Panc1 (cell line): ENCODE data around the gene LYPD6B. TPM values are rescaled to one million over a fixed set of nuclear protein-coding genes. Genes with fewer than 3 reads are reported as not detected.

ENCODE experiments used
- ATAC-seq: fragments of 200-7000 bp; cut with Tn5 transposase; 2 replicates; pipeline ENCODE4 v1.9.1; 2020; ENCODE audit warnings: mild to moderate bottlenecking, moderate library complexity
- BruUV-seq: library from RNA; stranded (reverse); fragments of 400-500 nt; replicated peaks from 2 replicates; lab custom pipeline; 2021; lab: Mats Ljungman, UMichigan
- CTCF ChIA-PET: fragments of 300-600 bp; sonication (Branson Sonifier 250); formaldehyde crosslinking; loops from one replicate; lab custom pipeline; 2022; ENCODE audit warnings: antibody characterized with exemption; lab: Charles Lee
- POLR2A ChIA-PET: fragments of 300-600 bp; sonication (Branson Sonifier 250); formaldehyde crosslinking; loops from one replicate; lab custom pipeline; 2022; ENCODE audit warnings: antibody characterized with exemption; lab: Charles Lee
- DNase-seq: peaks from one replicate; pipeline ENCODE4 v3.0.0-alpha.2; 2010; ENCODE audit warnings: low read depth, low spot score
- H3K27ac ChIP-seq: 2 replicates; pipeline ENCODE4 v1.5.1; 2011; ENCODE audit warnings: mild to moderate bottlenecking, low read length, inconsistent platforms
- H3K27me3 ChIP-seq: fragments of 200-500 bp; sonication (Bioruptor generic); 2 replicates; pipeline ENCODE4 v1.6.0; 2014; ENCODE audit warnings: low read length, inconsistent platforms; ENCODE audit not compliant: control insufficient read depth, insufficient read depth
- H3K36me3 ChIP-seq: fragments of 200-500 bp; sonication (Bioruptor generic); 2 replicates; pipeline ENCODE4 v1.5.1; 2014; ENCODE audit warnings: inconsistent platforms, mild to moderate bottlenecking, low read length, moderate library complexity; ENCODE audit not compliant: control insufficient read depth, insufficient read depth
- H3K4me1 ChIP-seq: 2 replicates; pipeline ENCODE4 v1.5.1; 2011; ENCODE audit warnings: inconsistent platforms, mild to moderate bottlenecking, low read length, moderate library complexity; ENCODE audit not compliant: control insufficient read depth, insufficient read depth
- H3K4me3 ChIP-seq, 2 experiments: 2 replicates each; pipeline ENCODE4 v1.5.1; 2011 to 2012; ENCODE audit warnings: low read depth in 2 of 2, low read length in 2 of 2, mild to moderate bottlenecking in 2 of 2, inconsistent platforms in 1 of 2, moderate library complexity in 1 of 2
- H3K9me3 ChIP-seq: fragments of 200-500 bp; sonication (Bioruptor generic); 2 replicates; pipeline ENCODE4 v1.5.1; 2014; ENCODE audit warnings: low read depth, mild to moderate bottlenecking, inconsistent platforms, low read length, moderate library complexity; ENCODE audit not compliant: control insufficient read depth, insufficient read depth
- CTCF ChIP-seq: fragments of 450-650 bp; IDR thresholded peaks from 2 replicates; pipeline ENCODE4 v1.5.1; 2017; ENCODE audit warnings: mild to moderate bottlenecking
- POLR2AphosphoS5 ChIP-seq: IDR thresholded peaks from 2 replicates; pipeline ENCODE4 v1.6.1; 2012; ENCODE audit warnings: mild to moderate bottlenecking, low read depth, low read length, moderate library complexity
- REST ChIP-seq, 2 experiments: IDR thresholded peaks; 2 replicates each; pipeline ENCODE4 v1.6.1; 2011 to 2012; ENCODE audit warnings: low read depth in 2 of 2, control low read depth in 1 of 2, low read length in 1 of 2, mild to moderate bottlenecking in 1 of 2, moderate library complexity in 1 of 2; ENCODE audit not compliant: insufficient read depth in 1 of 2
- SIN3A ChIP-seq: IDR thresholded peaks from 2 replicates; pipeline ENCODE4 v1.6.1; 2012; ENCODE audit warnings: low read depth, mild to moderate bottlenecking, low read length, moderate library complexity, borderline replicate concordance; ENCODE audit not compliant: insufficient read depth
- TCF7L2 ChIP-seq: IDR thresholded peaks from 2 replicates; pipeline ENCODE4 v1.6.1; 2011; ENCODE audit warnings: mild to moderate bottlenecking, low read depth, low read length, inconsistent platforms
- in situ Hi-C: cut with HindIII; loops from 2 replicates; pipeline ENCODE4 v1.10.0; 2016; ENCODE audit warnings: low sequenced_read_pairs, low pct_unique_long_range_greater_than_20kb
- intact Hi-C: fragments of 100-400 bp; cut with micrococcal nuclease; formaldehyde crosslinking; loops from one replicate; pipeline ENCODE4 v1.10.0; 2022; ENCODE audit not compliant: unreplicated experiment
- total RNA-seq: library from RNA; stranded (reverse); gene quantifications from one replicate; pipeline ENCODE4 v1.2.1, GENCODE V29; 2021; ENCODE audit not compliant: unreplicated experiment

LYPD6B gene
- total RNA-seq, 1 experiment from 2014 or later, result 2.2 TPM

GRCh38 chr2:149008381-149008780 lies 30.1 kb upstream of the LYPD6B start:
- Histone ChIP-seq H3K9me3 (no peaks in the 10 kb centered on the region), H3K27ac (no peak overlapping the region), H3K27me3 (no peaks in the 10 kb centered on the region; the same call in 1 of the 2 replicates), H3K4me3 (no peak overlapping the region), H3K36me3 (no peaks in the 10 kb centered on the region), H3K4me1 (no peaks in the 10 kb centered on the region)
- DNase-seq (no peak), ATAC-seq (no peak)
- POLR2A ChIA-PET, result no interaction called here
- in situ Hi-C loops (no loop called here), intact Hi-C loops (no loop called here)
- TF ChIP-seq CTCF (no peak), TCF7L2 (no peak), REST (IDR thresholded peaks at IDR 0.05; ENCODE audit: insufficient read depth in 1 of 2, low read depth in 2 of 2, low read length in 1 of 2) (no peak), POLR2AphosphoS5 (no peak), SIN3A (no peak)
- CTCF ChIA-PET, result no interaction called here
- no TSS peak for BruUV-seq

DNA sequence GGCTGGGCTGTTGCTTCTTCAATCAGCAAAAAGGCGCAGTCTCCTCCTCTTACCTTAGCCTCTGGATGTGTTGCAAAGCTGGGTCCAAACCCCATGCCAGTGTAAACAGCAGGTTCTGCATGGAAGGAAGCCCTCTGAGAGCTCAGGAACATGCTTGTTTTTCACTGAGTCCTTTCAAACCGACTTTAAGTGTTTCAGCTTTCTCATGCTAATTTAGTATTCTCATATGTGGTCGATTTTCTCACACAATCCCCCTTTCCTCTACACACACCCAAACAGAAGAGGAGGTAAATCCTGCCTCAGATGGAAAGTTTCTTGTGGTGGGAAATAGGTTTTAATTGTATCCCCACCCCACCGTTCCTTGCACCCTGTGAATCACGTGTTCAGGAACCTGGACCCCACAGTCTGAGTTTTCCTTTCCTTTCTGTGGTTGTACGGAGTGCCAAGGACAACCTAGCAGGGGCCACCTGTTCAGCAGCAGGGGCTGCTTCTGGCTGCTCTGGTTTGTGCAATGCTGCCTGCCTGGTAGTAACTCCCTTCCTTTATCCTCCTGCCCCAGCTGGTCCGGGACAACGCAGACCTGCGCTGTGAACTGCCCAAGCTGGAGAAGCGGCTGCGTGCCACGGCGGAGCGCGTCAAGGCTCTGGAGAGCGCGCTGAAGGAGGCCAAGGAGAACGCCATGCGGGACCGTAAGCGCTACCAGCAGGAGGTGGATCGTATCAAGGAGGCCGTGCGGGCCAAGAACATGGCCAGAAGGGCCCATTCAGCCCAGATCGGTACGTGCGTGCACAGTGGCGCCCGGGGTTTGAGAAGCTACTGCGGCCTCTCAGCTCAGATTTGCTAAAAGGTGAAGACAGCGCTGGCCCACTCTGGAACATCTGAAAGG lies 28.7 kb upstream of the LYPD6B start:
- DNase-seq (no peak), ATAC-seq (no peak)
- ChIA-PET POLR2A (no interaction called here), CTCF (no interaction called here)
- intact Hi-C loops, result no loop called here
- in situ Hi-C loops, result no loop called here
- BruUV-seq, result no TSS peak
- H3K4me3 ChIP-seq, result no peak overlapping the region
- no peaks in the 10 kb centered on the region for H3K9me3 ChIP-seq
- H3K36me3 ChIP-seq, result no peaks in the 10 kb centered on the region
- H3K4me1 ChIP-seq, result no peaks in the 10 kb centered on the region
- TF ChIP-seq POLR2AphosphoS5 (no peak), CTCF (no peak), TCF7L2 (no peak), SIN3A (no peak), REST (IDR thresholded peaks at IDR 0.05; ENCODE audit: insufficient read depth in 1 of 2, low read depth in 2 of 2, low read length in 1 of 2) (no peak)
- H3K27ac ChIP-seq, result no peak overlapping the region
- no peaks in the 10 kb centered on the region; the same call in 1 of the 2 replicates for H3K27me3 ChIP-seq
